HepG2 (cell line): ENCODE results near the gene VKORC1. TPM values are rescaled to one million over a fixed set of nuclear protein-coding genes. Genes with fewer than 3 reads are reported as not detected.

Experiments used
- ARNT ChIP-seq: fragments of 450-650 bp; IDR thresholded peaks from 2 replicates; pipeline ENCODE4 v1.6.1; 2017
- CHD2 ChIP-seq: IDR thresholded peaks from 2 replicates; pipeline ENCODE4 v1.6.1; 2011; ENCODE audit warnings: low read depth, low read length, improper control_type of control experiment
- CHD4 ChIP-seq: fragments of 200-600 bp; sonication (generic); IDR thresholded peaks from 2 replicates; pipeline ENCODE4 v1.7.0; 2017; ENCODE audit warnings: mild to moderate bottlenecking, low read length, borderline replicate concordance
- DNMT1 ChIP-seq: sonication (generic); formaldehyde crosslinking; IDR thresholded peaks from 2 replicates; pipeline ENCODE4 v1.5.1; 2020; ENCODE audit warnings: mild to moderate bottlenecking, missing genetic modification reagents
- IKZF5 ChIP-seq: IDR thresholded peaks from 2 replicates; pipeline ENCODE4 v1.6.1; 2018; ENCODE audit warnings: missing genetic modification reagents, mild to moderate bottlenecking, missing compliant biosample characterization
- KLF11 ChIP-seq: IDR thresholded peaks from 2 replicates; pipeline ENCODE4 v1.6.1; 2016; ENCODE audit warnings: missing compliant biosample characterization
- MTA3 ChIP-seq: sonication (generic); formaldehyde crosslinking; IDR thresholded peaks from 2 replicates; pipeline ENCODE4 v1.4.0; 2020; ENCODE audit warnings: missing genetic modification reagents
- NPAS2 ChIP-seq: sonication (generic); formaldehyde crosslinking; IDR thresholded peaks from 2 replicates; pipeline ENCODE4 v1.8.0; 2022; ENCODE audit warnings: mild to moderate bottlenecking, missing genetic modification reagents, borderline replicate concordance
- PHF8 ChIP-seq: sonication (generic); formaldehyde crosslinking; IDR thresholded peaks from 2 replicates; pipeline ENCODE4 v1.5.0; 2020; ENCODE audit warnings: missing genetic modification reagents
- POLR2G ChIP-seq: fragments of 200-400 bp; formaldehyde crosslinking; IDR thresholded peaks from 2 replicates; pipeline ENCODE4 v1.6.1; 2018; ENCODE audit warnings: mild to moderate bottlenecking, low read depth, low read length, moderate library complexity
- RCOR2 ChIP-seq: IDR thresholded peaks from 2 replicates; pipeline ENCODE4 v1.6.1; 2016; ENCODE audit warnings: missing biosample characterization, missing genetic modification reagents
- SIN3A ChIP-seq: IDR thresholded peaks from 2 replicates; pipeline ENCODE4 v1.6.1; 2011; ENCODE audit warnings: low read depth, mild to moderate bottlenecking, control low read depth, low read length, borderline replicate concordance
- SIN3B ChIP-seq: fragments of 150-350 bp; IDR thresholded peaks from 2 replicates; pipeline ENCODE4 v1.6.1; 2014; ENCODE audit warnings: low read length
- SMARCE1 ChIP-seq: fragments of 450-650 bp; IDR thresholded peaks from 2 replicates; pipeline ENCODE4 v1.6.1; 2017; ENCODE audit warnings: borderline replicate concordance
- SP5 ChIP-seq: IDR thresholded peaks from 2 replicates; pipeline ENCODE4 v1.6.1; 2016; ENCODE audit warnings: low read depth, borderline replicate concordance
- UBTF ChIP-seq: sonication (generic); formaldehyde crosslinking; IDR thresholded peaks from 2 replicates; pipeline ENCODE4 v1.4.0; 2020; ENCODE audit warnings: mild to moderate bottlenecking, missing genetic modification reagents
- XRCC5 ChIP-seq: fragments of 200-400 bp; formaldehyde crosslinking; optimal IDR thresholded peaks from 2 replicates; pipeline ENCODE3; 2017; ENCODE audit warnings: mild to moderate bottlenecking, low read length
- ZNF354B ChIP-seq: sonication (generic); formaldehyde crosslinking; IDR thresholded peaks from 2 replicates; pipeline ENCODE4 v1.8.0; 2022; ENCODE audit warnings: mild to moderate bottlenecking, missing genetic modification reagents
- ZNF547 ChIP-seq: sonication (generic); formaldehyde crosslinking; IDR thresholded peaks from 2 replicates; pipeline ENCODE4 v1.5.1; 2020; ENCODE audit warnings: mild to moderate bottlenecking, missing genetic modification reagents
- ZNF552 ChIP-seq: sonication (generic); formaldehyde crosslinking; IDR thresholded peaks from 2 replicates; pipeline ENCODE4 v1.9.0; 2022; ENCODE audit warnings: missing genetic modification reagents, mild to moderate bottlenecking, borderline replicate concordance
- ZNF577 ChIP-seq: sonication (generic); formaldehyde crosslinking; IDR thresholded peaks from 2 replicates; pipeline ENCODE4 v1.4.0; 2020; ENCODE audit warnings: mild to moderate bottlenecking, low read depth, missing genetic modification reagents, borderline replicate concordance
- ZNF619 ChIP-seq: sonication (generic); formaldehyde crosslinking; IDR thresholded peaks from 2 replicates; pipeline ENCODE4 v1.4.0; 2020; ENCODE audit warnings: mild to moderate bottlenecking, missing genetic modification reagents
- ZNF891 ChIP-seq: sonication (generic); formaldehyde crosslinking; IDR thresholded peaks from 2 replicates; pipeline ENCODE4 v1.5.0; 2020; ENCODE audit warnings: mild to moderate bottlenecking, missing genetic modification reagents
- polyA plus RNA-seq, 8 experiments: library from polyadenylated mRNA; depleted of rRNA in 3 of 8; stranded (reverse) in 7 of 8; unstranded in 1 of 8; fragments of >200 nt; fragmentation: Illumina TruSeq in 4 of 8; extraction: Trizol in 4 of 8; gene quantifications; 2 replicates each; pipeline versions ENCODE4 v1.2.1 to v1.2.3, GENCODE V29; 2011 to 2016; ENCODE audit warnings: low read depth in 4 of 8, missing spikeins in 1 of 8, mixed read lengths in 1 of 8; ENCODE audit not compliant: insufficient read depth in 1 of 8
- total RNA-seq, 5 experiments: library from RNA; depleted of rRNA; stranded (reverse); fragments of >200 nt; fragmentation: Illumina TruSeq; extraction: Trizol; gene quantifications; 2 replicates each; pipeline ENCODE4 v1.2.3, GENCODE V29; 2016; ENCODE audit warnings: low read depth in 1 of 5
- TF ChIP-seq, protein P1 (sequence below): sonication (generic); formaldehyde crosslinking; conservative IDR thresholded peaks from 2 replicates; pipeline ENCODE4 v1.5.0; 2020; ENCODE audit warnings: missing genetic modification reagents
- TF ChIP-seq, protein P2 (sequence below): sonication (generic); formaldehyde crosslinking; IDR thresholded peaks from 2 replicates; pipeline ENCODE4 v1.8.0; 2022; ENCODE audit warnings: mild to moderate bottlenecking, missing genetic modification reagents; ENCODE audit not compliant: insufficient replicate concordance

The VKORC1 gene
- total and polyA plus RNA-seq, 2 of the 13 experiments (the other 11 are each of a cell fraction or from before 2014, with no cell fraction given): 141 to 615 TPM

DNA sequence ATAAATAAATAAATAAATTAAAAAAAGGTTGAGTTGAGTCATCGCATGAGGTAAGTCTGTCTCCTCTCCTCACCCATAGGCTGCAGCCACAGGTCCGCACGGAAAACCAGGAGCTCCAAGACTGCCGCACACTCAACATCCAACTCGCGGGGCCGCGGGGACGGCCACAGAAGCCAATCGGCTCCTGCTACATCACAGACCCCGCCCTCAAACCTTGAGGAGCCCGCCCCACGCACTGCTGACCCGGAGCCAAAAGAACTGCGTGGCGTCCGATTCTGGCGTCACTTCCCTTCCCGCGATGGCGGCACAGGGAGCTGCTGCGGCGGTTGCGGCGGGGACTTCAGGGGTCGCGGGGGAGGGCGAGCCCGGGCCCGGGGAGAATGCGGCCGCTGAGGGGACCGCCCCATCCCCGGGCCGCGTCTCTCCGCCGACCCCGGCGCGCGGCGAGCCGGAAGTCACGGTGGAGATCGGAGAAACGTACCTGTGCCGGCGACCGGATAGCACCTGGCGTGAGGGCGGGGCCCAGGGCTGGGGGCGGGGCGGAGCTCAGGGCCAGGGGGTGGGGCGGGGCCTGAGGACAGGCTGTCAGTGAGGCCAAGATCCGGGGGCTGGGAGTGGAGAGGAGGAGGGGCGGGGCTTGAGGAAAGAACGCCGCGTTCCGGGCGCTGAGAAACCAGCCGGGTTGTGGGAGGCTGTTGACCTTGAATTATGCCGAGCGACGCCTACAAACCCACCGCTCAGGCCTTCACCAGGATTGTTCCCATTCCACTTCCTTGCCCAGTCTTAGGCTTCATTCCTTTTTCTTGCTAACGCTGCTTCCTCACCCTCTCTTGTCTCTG is 23.0 kb upstream of the VKORC1 start, which contains the start of gene KAT8 (continued):
- TF ChIP-seq, protein P1, sequence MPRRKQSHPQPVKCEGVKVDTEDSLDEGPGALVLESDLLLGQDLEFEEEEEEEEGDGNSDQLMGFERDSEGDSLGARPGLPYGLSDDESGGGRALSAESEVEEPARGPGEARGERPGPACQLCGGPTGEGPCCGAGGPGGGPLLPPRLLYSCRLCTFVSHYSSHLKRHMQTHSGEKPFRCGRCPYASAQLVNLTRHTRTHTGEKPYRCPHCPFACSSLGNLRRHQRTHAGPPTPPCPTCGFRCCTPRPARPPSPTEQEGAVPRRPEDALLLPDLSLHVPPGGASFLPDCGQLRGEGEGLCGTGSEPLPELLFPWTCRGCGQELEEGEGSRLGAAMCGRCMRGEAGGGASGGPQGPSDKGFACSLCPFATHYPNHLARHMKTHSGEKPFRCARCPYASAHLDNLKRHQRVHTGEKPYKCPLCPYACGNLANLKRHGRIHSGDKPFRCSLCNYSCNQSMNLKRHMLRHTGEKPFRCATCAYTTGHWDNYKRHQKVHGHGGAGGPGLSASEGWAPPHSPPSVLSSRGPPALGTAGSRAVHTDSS: 0 out of 2 replicates have a peak, but pooled peaks have one; percentile 52
- no peak for TF ChIP-seq DNMT1 (CRISPR knock-in tag)
- TF ChIP-seq RCOR2 (CRISPR knock-in tag): 0 out of 2 replicates have a peak, but pooled peaks have one; percentile 47
- 0 out of 2 replicates have a peak, but pooled peaks have one; percentile 40 for TF ChIP-seq ZNF354B
- TF ChIP-seq SMARCE1: no peak
- no peak for TF ChIP-seq KLF11 (CRISPR knock-in tag)
- TF ChIP-seq SIN3A: peak; percentile 92; the same call in 1 of the 2 replicates
- no peak for TF ChIP-seq MTA3
- TF ChIP-seq SP5 (CRISPR knock-in tag): peak; percentile 83
- peak; percentile 93 for TF ChIP-seq SIN3B
- TF ChIP-seq ZNF577 (CRISPR knock-in tag): no peak
- TF ChIP-seq POLR2G: peak; percentile 95
- peak; percentile 77; the same call in 1 of the 2 replicates for TF ChIP-seq IKZF5 (CRISPR knock-in tag)
- TF ChIP-seq ZNF891: peak; percentile 24; the same call in 1 of the 2 replicates
- TF ChIP-seq, protein P2, sequence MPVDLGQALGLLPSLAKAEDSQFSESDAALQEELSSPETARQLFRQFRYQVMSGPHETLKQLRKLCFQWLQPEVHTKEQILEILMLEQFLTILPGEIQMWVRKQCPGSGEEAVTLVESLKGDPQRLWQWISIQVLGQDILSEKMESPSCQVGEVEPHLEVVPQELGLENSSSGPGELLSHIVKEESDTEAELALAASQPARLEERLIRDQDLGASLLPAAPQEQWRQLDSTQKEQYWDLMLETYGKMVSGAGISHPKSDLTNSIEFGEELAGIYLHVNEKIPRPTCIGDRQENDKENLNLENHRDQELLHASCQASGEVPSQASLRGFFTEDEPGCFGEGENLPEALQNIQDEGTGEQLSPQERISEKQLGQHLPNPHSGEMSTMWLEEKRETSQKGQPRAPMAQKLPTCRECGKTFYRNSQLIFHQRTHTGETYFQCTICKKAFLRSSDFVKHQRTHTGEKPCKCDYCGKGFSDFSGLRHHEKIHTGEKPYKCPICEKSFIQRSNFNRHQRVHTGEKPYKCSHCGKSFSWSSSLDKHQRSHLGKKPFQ (CRISPR knock-in tag): peak; percentile 82
- TF ChIP-seq ZNF547 (CRISPR knock-in tag): peak; percentile 88
- peak; percentile 72; the same call in 1 of the 2 replicates for TF ChIP-seq CHD2
- no peak for TF ChIP-seq CHD4
- no peak for TF ChIP-seq ARNT
- TF ChIP-seq PHF8 (CRISPR knock-in tag): peak; percentile 88
- TF ChIP-seq NPAS2 (CRISPR knock-in tag): no peak
- TF ChIP-seq ZNF552 (CRISPR knock-in tag): peak; percentile 33; the same call in 1 of the 2 replicates
- peak; percentile 36; the same call in 1 of the 2 replicates for TF ChIP-seq UBTF (CRISPR knock-in tag)
- TF ChIP-seq ZNF619: no peak
- no peak for TF ChIP-seq XRCC5
